ENCODE data around the gene AFAP1.

The AFAP1 gene, protein sequence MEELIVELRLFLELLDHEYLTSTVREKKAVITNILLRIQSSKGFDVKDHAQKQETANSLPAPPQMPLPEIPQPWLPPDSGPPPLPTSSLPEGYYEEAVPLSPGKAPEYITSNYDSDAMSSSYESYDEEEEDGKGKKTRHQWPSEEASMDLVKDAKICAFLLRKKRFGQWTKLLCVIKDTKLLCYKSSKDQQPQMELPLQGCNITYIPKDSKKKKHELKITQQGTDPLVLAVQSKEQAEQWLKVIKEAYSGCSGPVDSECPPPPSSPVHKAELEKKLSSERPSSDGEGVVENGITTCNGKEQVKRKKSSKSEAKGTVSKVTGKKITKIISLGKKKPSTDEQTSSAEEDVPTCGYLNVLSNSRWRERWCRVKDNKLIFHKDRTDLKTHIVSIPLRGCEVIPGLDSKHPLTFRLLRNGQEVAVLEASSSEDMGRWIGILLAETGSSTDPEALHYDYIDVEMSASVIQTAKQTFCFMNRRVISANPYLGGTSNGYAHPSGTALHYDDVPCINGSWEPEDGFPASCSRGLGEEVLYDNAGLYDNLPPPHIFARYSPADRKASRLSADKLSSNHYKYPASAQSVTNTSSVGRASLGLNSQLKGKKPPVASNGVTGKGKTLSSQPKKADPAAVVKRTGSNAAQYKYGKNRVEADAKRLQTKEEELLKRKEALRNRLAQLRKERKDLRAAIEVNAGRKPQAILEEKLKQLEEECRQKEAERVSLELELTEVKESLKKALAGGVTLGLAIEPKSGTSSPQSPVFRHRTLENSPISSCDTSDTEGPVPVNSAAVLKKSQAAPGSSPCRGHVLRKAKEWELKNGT

DNA sequence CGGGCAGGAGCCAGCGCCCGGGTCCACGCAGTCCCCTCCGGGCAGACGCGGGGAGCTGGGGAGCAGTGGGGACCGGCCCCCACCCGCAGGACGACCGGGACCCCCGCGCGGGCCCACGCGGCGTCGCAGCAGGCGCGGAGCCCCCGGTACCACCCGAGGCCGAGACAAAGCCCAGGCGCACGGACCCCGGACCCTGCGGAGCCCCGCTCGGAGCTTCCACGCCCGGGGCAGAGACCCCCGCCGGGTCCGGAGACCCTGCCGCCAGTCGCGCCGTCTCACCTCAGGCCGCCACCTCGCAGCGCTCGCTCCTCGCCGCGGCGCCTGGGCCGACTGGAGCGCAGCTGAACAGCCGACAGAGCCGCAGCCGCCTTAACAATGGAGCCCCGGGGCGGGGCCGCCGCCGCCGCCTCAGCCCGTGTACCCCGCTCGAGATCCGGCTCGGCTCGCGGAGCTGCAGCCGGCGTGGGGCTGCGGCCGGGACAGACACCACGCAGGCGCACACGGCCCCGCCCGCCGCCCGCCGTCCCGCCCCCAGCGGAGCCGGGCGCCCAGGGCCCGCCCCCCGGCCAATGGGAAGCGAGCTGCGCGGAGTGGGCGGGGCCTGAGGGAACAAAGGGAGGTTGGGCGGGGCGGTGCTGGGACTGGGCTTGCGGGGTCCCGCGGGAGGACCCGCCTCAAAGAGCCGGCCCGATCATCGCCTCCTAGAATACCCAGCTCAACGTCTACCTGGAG, at the start of gene AFAP1:
Gene AFAP1 (minus strand): TSS at position 485 of the 732 bp plus-strand sequence. CDS start 67,783 bp downstream, outside the sequence.
- in situ Hi-C loops (cut with MboI; ENCODE audit: low sequenced_read_pairs): no loop called here

GRCh38 chr4:7988437-7988836, 48.8 kb upstream of the AFAP1 start:
- in situ Hi-C loops (cut with MboI; ENCODE audit: low sequenced_read_pairs): no loop called here

DNA sequence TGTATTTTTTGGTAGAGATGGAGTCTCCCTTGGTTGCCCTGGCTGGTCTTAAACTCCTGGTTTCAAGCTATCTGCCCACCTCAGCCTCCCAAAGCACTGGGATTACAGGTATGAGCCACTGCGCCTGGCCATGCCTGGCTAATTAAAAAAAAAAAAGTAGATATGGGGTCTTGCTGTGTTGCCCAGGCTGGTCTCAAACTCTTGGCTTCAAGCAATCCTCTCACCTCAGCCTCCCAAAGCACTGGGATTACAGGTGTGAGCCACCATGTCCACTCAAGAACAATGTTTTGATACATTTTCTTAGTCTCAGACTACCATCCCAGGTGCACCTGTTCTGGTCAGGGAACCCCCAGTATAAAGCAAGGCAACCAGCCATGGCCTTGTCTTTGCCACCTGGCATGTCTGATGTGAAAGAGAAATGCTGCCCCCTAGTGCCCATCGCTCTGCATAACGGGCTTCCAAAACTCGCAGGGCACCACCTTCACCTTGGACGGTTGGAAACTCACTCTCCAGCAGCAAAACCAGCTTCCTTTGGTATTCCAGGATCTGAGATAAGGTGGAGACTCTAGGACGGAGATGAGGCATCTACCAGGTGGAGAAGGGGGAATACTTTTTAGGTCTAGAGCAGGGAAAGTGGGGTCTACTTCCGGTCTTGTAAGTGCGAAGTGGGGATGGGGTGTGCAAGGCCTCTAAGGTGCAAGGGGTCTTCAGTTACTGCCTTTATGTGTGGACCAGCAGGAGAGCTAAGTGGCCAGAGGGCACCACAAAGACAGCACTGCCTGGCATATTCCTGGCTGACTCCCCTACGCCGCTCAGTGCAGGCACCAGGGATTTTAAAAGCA, 47.7 kb upstream of the AFAP1 start:
- in situ Hi-C loops (cut with MboI; ENCODE audit: low sequenced_read_pairs): no loop called here

GRCh38 chr4:7985891-7986441, 46.3 kb upstream of the AFAP1 start:
- in situ Hi-C loops (cut with MboI; ENCODE audit: low sequenced_read_pairs): no loop called here

DNA sequence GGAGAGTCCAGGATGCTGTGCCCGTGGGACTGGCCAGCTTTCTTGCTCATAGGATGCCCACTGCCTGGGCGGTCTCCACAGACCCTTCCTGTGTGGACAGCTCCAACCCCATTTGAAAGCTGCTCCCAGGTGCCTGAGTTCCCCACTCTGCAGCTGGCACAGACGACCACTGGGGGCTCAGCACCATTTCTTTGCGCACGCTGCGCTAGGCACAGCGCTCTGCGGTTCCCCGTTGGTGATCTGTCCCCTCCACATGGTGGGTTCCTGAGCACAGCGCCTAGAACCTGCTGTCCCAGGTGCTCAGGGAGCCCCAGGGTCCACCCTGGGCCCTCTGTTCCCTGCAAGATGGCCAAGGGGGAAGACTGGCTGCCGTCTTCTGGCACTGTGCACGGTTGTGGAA, 45.4 kb upstream of the AFAP1 start:
- in situ Hi-C loops (cut with MboI; ENCODE audit: low sequenced_read_pairs): no loop called here

GRCh38 chr4:7984286-7984925, 44.7 kb upstream of the AFAP1 start:
- in situ Hi-C loops (cut with MboI; ENCODE audit: low sequenced_read_pairs): no loop called here

DNA sequence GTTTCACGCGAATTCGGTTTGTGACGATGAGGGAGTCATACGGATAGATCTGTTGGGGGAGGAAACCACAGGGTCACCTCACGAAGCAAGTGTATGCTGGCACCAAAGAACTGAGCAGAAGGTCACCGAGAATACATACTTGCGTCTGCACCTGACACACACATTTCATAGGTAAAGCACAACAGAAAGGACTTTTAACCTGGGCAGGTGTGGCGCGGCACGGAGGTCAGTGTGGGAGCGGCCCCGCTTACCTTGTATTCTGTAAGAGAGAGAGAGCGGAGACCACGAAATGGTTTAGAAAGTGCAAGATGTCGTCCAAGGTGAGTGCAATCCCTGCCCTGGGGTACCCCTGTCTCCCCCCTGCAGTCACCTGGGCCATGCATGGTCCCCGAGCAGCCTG, 43.6 kb upstream of the AFAP1 start:
- in situ Hi-C loops (cut with MboI; ENCODE audit: low sequenced_read_pairs): no loop called here

- in situ Hi-C loops (cut with MboI; ENCODE audit: low sequenced_read_pairs): no loop called here
Observed at GRCh38 chr4:7981738-7982394, 42.2 kb upstream of the AFAP1 start.

DNA sequence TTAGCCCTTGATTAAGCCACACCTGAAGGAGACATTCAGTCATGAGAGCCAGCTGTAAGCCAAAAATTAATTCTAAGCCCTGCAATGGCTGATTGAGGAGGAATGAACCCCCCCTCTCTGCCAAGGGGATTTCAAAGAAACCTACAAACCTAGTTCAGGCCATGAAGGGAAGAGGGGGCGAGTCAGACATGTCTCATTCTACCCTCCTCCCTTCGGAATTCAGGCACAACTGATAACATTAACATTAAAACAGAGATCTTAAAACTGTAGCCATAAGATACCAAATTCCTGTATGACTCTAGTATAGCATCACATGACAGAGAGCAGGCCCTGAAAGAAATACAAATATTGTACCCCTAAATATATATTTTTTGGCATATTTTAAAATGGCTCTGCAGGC, 40.4 kb upstream of the AFAP1 start:
- in situ Hi-C loops (cut with MboI; ENCODE audit: low sequenced_read_pairs): no loop called here

- in situ Hi-C loops (cut with MboI; ENCODE audit: low sequenced_read_pairs): no loop called here
Observed at GRCh38 chr4:7979652-7979968, 39.9 kb upstream of the AFAP1 start.

GRCh38 chr4:7978907-7979651, 39.4 kb upstream of the AFAP1 start:
- in situ Hi-C loops (cut with MboI; ENCODE audit: low sequenced_read_pairs): no loop called here

DNA sequence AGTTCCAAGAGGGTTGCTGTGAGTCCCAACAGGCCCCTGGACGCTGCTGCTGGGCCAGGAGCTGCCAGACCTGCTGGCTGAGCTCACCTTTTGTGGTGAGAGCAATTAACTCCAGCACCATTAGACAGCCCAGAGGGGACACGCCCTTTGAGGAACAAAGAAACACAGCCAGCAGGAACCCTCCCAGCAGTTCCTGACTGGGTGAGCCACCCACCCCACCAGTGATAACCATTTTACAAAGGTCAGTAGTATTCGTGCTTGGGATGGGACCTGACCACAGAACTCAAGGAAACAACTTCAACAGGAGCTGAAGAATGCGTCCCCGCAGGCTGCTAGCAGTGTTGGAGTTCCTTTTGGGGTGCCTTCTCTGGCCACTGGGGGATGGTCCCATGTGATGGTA, 38.8 kb upstream of the AFAP1 start:
- in situ Hi-C loops (cut with MboI; ENCODE audit: low sequenced_read_pairs): no loop called here

GRCh38 chr4:7976634-7977033, 37.0 kb upstream of the AFAP1 start:
- in situ Hi-C loops (cut with MboI; ENCODE audit: low sequenced_read_pairs): no loop called here

GRCh38 chr4:7976025-7976424, 36.4 kb upstream of the AFAP1 start:
- in situ Hi-C loops (cut with MboI; ENCODE audit: low sequenced_read_pairs): no loop called here

- in situ Hi-C loops (cut with MboI; ENCODE audit: low sequenced_read_pairs): no loop called here
Observed at GRCh38 chr4:7974425-7974824, 34.8 kb upstream of the AFAP1 start.

DNA sequence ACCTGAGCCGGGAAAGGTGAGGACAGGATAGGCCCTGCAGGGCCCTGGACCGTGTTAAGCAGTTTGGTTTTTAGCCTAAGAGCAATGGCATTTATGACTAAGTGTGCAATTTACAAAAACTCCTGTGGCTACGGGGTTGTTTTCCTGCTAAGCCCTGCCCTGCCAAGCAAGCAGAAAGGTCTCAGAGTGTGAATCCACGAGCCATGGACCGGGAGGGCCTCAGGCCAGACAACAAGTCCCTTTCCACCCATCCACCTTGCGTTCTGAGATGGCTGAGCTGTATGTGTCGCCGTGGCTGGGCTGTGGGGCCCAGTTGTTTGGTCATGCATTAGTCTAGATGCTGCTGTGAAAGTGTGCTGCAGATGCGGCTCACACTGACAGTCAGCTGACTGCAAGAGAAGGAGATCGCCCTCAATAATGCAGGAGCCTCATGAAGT, 33.9 kb upstream of the AFAP1 start:
- in situ Hi-C loops (cut with MboI; ENCODE audit: low sequenced_read_pairs): no loop called here

- in situ Hi-C loops (cut with MboI; ENCODE audit: low sequenced_read_pairs): no loop called here
Observed at GRCh38 chr4:7971881-7972500, 32.3 kb upstream of the AFAP1 start.

GRCh38 chr4:7971159-7971631, 31.5 kb upstream of the AFAP1 start:
- in situ Hi-C loops (cut with MboI; ENCODE audit: low sequenced_read_pairs): no loop called here
